ENCODE data around the gene BBLN. TPM values are rescaled to one million over a fixed set of nuclear protein-coding genes. Genes with fewer than 3 reads are reported as not detected.

The BBLN gene
- total and polyA plus RNA-seq, 8 donors: 23.1 to 133 (median 34.7) TPM

- peak; percentile 35 to 77 (median 62) for ATAC-seq
- no peak overlapping the region for H3K4me3 ChIP-seq
- 32 to 46% methylated on average over 12 of the region's 12 CpGs for WGBS, 2 donors
These were observed 51.3 kb downstream of the BBLN start for GRCh38 chr9:128211186-128211980.

GRCh38 chr9:128211981-128212281 is 51.9 kb downstream of the BBLN start:
- H3K36me3 ChIP-seq: no peaks in the 10 kb centered on the region
- no peak overlapping the region for H3K4me3 ChIP-seq
- no peaks in the 10 kb centered on the region for H3K27me3 ChIP-seq
- H3K4me1 ChIP-seq: peaks cover 13 to 33% (median 16%) of the 10 kb centered on the region in 3 donors
- peak in 1 of 6 donors; percentile 39 for DNase-seq
- H3K9me3 ChIP-seq: no peaks in the 10 kb centered on the region
- peak overlapping the region in 2 of 4 donors; percentile 60 to 64 for H3K27ac ChIP-seq
- no peak for FAIRE-seq
- ATAC-seq: peak in 2 of 4 donors; percentile 10 to 11
- intact Hi-C loops (cut with DNase I): no loop called here
- WGBS, 2 donors: 11 to 17% methylated on average over 2 of the region's 2 CpGs
- no peak for TF ChIP-seq CTCF (IDR thresholded peaks at IDR 0.05)

More at GRCh38 chr9:128211186-128211980, 51.3 kb downstream of the BBLN start:
- intact Hi-C loops (cut with DNase I): no loop called here
- H3K27me3 ChIP-seq: no peaks in the 10 kb centered on the region
- no peaks in the 10 kb centered on the region for H3K9me3 ChIP-seq
- peaks cover 13 to 30% (median 16%) of the 10 kb centered on the region in 3 donors for H3K4me1 ChIP-seq
- no peaks in the 10 kb centered on the region for H3K36me3 ChIP-seq
- TF ChIP-seq CTCF (IDR thresholded peaks at IDR 0.05): no peak
- FAIRE-seq: no peak
- peak overlapping the region in 2 of 4 donors; percentile 60 to 64 for H3K27ac ChIP-seq
- DNase-seq: peak in 2 of 6 donors; percentile 40 to 63

Other genes with a start within 250 kb of the BBLN start
- 10 to 100 TPM; 25.9 to 66.6 (median 41.3) TPM for gene ST6GALNAC4, start 243.2 kb upstream of the BBLN start, total RNA-seq
- 10 to 100 TPM; 22.2 to 27.7 TPM for gene ST6GALNAC4, start 243.2 kb upstream of the BBLN start, polyA plus RNA-seq
- gene PIP5KL1, start 229.5 kb upstream of the BBLN start, total RNA-seq: 1 to 10 TPM; 1.0 to 2.2 (median 1.2) TPM
- gene PIP5KL1, start 229.5 kb upstream of the BBLN start, polyA plus RNA-seq: 1 to 10 TPM in 1 of 2 donors, under 1 TPM in 1; 0.80 to 2.5 TPM
- gene DPM2, start 222.4 kb upstream of the BBLN start, total RNA-seq: 10 to 100 TPM; 19.6 to 34.9 (median 25.5) TPM
- gene DPM2, start 222.4 kb upstream of the BBLN start, polyA plus RNA-seq: 10 to 100 TPM; 39.0 to 56.8 TPM
- gene EEIG1, start 179.3 kb upstream of the BBLN start, total RNA-seq: 10 to 100 TPM; 47.7 to 85.4 (median 69.1) TPM
- 10 to 100 TPM; 25.4 to 56.5 TPM for gene EEIG1, start 179.3 kb upstream of the BBLN start, polyA plus RNA-seq
- 1 to 10 TPM; 3.0 to 6.2 (median 3.8) TPM for gene NAIF1, start 92.9 kb upstream of the BBLN start, total RNA-seq
- gene NAIF1, start 92.9 kb upstream of the BBLN start, polyA plus RNA-seq: 1 to 10 TPM; 6.4 to 6.8 TPM
- 100 to 1,000 TPM in 1 of 6 donors, 10 to 100 TPM in 3, 1 to 10 TPM in 2; 6.8 to 134 (median 12.6) TPM for gene SLC25A25, start 92.0 kb upstream of the BBLN start, total RNA-seq
- gene SLC25A25, start 92.0 kb upstream of the BBLN start, polyA plus RNA-seq: 10 to 100 TPM; 73.6 to 82.8 TPM
- gene PTGES2, start 32.5 kb upstream of the BBLN start, total RNA-seq: 10 to 100 TPM; 25.4 to 43.1 (median 34.2) TPM
- 10 to 100 TPM; 66.0 to 78.5 TPM for gene PTGES2, start 32.5 kb upstream of the BBLN start, polyA plus RNA-seq
- 100 to 1,000 TPM in 1 of 6 donors, 10 to 100 TPM in 3, 1 to 10 TPM in 2; 6.3 to 158 (median 45.7) TPM for gene LCN2, start 10.8 kb upstream of the BBLN start, total RNA-seq
- 10 to 100 TPM; 46.8 to 75.1 TPM for gene LCN2, start 10.8 kb upstream of the BBLN start, polyA plus RNA-seq
- 10 to 100 TPM; 66.1 to 87.9 (median 78.0) TPM for gene CIZ1, start 31.3 kb downstream of the BBLN start, total RNA-seq
- gene CIZ1, start 31.3 kb downstream of the BBLN start, polyA plus RNA-seq: 10 to 100 TPM; 56.5 to 80.1 TPM
- gene DNM1, start 43.1 kb downstream of the BBLN start, total RNA-seq: 10 to 100 TPM in 3 of 6 donors, 1 to 10 TPM in 3; 5.8 to 19.3 (median 10.0) TPM
- gene DNM1, start 43.1 kb downstream of the BBLN start, polyA plus RNA-seq: 10 to 100 TPM; 19.6 to 23.1 TPM
- 10 to 100 TPM; 37.9 to 64.0 (median 55.0) TPM for gene GOLGA2, start 115.7 kb downstream of the BBLN start, total RNA-seq
- 100 to 1,000 TPM in 1 of 2 donors, 10 to 100 TPM in 1; 97.0 to 105 TPM for gene GOLGA2, start 115.7 kb downstream of the BBLN start, polyA plus RNA-seq
- gene SWI5, start 116.0 kb downstream of the BBLN start, total RNA-seq: 1 to 10 TPM; 6.3 to 9.6 (median 6.8) TPM
- gene SWI5, start 116.0 kb downstream of the BBLN start, polyA plus RNA-seq: 10 to 100 TPM; 10.5 to 20.2 TPM
- 10 to 100 TPM in 4 of 6 donors, 1 to 10 TPM in 2; 6.6 to 16.5 (median 13.8) TPM for gene TRUB2, start 162.2 kb downstream of the BBLN start, total RNA-seq
- gene TRUB2, start 162.2 kb downstream of the BBLN start, polyA plus RNA-seq: 10 to 100 TPM; 10.2 to 12.1 TPM
- 10 to 100 TPM; 23.1 to 38.9 (median 27.4) TPM for gene COQ4, start 162.6 kb downstream of the BBLN start, total RNA-seq
- gene COQ4, start 162.6 kb downstream of the BBLN start, polyA plus RNA-seq: 100 to 1,000 TPM in 1 of 2 donors, 10 to 100 TPM in 1; 82.6 to 103 TPM
- 10 to 100 TPM in 5 of 6 donors, 1 to 10 TPM in 1; 9.6 to 14.2 (median 12.4) TPM for gene SLC27A4, start 180.3 kb downstream of the BBLN start, total RNA-seq
- gene SLC27A4, start 180.3 kb downstream of the BBLN start, polyA plus RNA-seq: 10 to 100 TPM; 18.6 to 32.9 TPM
- gene URM1, start 211.1 kb downstream of the BBLN start, total RNA-seq: 10 to 100 TPM; 30.9 to 46.1 (median 34.0) TPM
- 10 to 100 TPM; 18.5 to 32.9 TPM for gene URM1, start 211.1 kb downstream of the BBLN start, polyA plus RNA-seq

Data from pancreas (tissue), 10 donors.